HG02588 (cell line): ENCODE results near the gene NHLRC4.

Experiments
- ATAC-seq: cut with Tn5 transposase; IDR thresholded peaks from one replicate; pipeline ENCODE4 v1.9.1; 2021; ENCODE audit warnings: mild to moderate bottlenecking, moderate library complexity; ENCODE audit not compliant: unreplicated experiment

The NHLRC4 gene

GRCh38 chr16:552171-552570, 14.6 kb upstream of the NHLRC4 start:
- ATAC-seq = no peak

- no peak for ATAC-seq
These were observed 13.1 kb upstream of the NHLRC4 start for GRCh38 chr16:553601-554296.

GRCh38 chr16:554297-554621, 12.5 kb upstream of the NHLRC4 start:
- no peak for ATAC-seq

- ATAC-seq = no peak
These were observed 12.0 kb upstream of the NHLRC4 start for GRCh38 chr16:554640-555365.

DNA sequence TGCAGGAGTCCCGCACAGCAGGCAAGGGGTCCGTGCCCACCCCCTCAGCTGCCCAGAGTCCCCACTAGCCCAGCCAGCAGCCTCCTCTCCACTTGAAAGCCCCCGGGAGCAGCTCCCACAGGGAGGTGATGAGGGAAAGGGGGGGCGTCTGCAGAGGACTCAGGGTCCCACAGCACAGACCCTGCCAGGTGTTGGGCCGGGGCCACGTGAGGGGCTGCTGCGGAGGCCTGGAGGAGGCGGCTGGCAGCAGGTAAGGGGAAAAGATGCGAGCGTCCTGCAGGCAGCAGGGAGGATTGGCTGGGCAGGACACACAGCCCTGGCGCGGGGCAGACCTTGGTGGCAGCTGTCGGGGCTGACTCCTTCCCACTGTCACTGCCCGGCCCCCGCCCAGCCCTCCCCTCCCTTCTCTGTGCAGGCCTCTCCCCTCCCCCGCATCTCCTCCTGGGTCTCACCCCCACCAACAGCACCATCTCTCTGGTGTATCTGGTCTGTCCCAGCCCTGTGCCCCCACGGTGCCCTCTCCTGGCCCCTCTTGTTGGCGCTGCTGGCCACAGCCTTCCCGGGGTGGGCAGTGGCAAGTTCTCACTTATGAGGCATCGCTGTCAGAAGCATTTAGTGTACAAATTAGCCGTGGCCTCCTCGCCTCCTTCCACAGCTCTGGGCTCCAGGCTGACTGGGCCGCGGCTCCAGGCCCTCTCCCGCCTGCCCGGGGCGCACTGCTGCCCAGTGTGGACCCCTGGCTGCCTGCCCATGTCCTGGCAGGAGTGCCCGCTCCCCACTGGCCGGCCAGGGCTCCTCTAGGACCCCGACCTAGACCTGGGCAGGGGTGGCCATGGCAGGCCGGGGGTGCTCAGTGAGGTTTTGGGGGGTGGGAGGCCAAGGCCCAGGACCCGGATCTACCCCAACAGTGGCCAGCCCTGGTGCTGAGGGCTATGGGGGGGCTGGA, 11.0 kb upstream of the NHLRC4 start:
- ATAC-seq = no peak

- no peak for ATAC-seq
These were observed 10.2 kb upstream of the NHLRC4 start for GRCh38 chr16:556474-557173.

DNA sequence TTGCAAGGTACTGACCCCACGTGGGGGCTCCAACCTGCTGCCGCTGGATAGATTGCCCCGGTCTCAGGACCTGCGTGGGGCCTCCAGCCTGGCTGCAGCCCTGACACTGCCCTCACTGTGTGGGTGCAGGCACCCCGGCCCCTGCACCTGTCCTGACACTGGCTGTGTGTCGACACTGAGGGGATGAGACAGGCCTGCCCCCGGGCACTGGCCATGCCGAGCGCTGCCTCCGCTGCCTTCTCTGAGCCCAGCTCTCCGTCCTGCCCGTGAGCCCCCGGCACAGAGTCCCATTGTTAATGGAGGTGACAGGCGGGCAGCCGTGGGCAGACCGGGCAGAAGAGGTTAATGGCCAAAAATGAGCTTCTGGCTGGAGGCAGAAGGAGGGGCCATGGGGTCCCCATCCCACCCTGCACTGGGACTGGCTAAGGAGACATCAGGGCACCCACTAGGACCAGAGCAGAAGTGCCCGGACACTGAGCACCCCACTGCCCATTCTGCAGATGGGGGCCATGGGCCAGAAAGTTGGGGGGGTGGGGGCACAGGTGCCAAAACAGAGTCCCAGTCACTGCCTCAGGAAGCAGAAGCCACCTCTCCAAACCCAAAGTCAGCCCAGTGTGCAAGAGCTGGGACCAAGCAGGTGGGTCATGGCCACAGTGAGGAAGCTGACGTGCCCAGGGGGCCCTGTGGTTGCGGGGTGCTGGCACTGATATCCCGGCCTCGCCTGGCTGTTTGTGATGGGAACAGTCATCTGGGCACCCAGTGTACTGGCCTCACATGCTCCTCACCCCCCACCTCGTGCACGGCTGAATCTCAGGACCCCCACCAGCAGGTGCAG, 9.1 kb upstream of the NHLRC4 start:
- ATAC-seq = no peak

GRCh38 chr16:558298-559020, 8.3 kb upstream of the NHLRC4 start:
- no peak for ATAC-seq

DNA sequence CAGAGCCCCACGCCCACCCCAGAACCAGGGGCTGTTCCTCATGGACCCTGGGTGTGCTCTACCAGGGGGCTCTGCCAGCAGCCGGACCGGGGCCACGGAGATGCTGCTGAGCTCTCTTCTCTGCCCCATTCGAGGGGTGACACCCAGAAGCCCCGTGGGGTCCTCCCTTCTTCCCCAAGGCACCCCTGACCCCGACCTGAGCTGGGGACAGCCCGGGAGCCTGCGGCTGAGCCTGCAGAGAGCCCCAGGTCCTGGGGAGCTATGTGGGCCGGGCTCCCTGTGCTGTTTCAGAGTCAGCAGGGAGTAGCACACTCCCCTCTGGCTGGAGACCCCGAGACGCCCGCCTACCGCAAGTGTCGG, 7.8 kb upstream of the NHLRC4 start:
- no peak for ATAC-seq

GRCh38 chr16:559411-560203, 7.2 kb upstream of the NHLRC4 start:
- ATAC-seq = no peak

GRCh38 chr16:560204-560700, 6.6 kb upstream of the NHLRC4 start, which contains the start of gene PRR35:
TSS of gene PRR35 (plus strand) at chr16:560394. CDS start at chr16:563295, 2,901 bp downstream.
- ATAC-seq = no peak

- ATAC-seq = no peak
These were observed 5.9 kb upstream of the NHLRC4 start for GRCh38 chr16:560701-561412.

DNA sequence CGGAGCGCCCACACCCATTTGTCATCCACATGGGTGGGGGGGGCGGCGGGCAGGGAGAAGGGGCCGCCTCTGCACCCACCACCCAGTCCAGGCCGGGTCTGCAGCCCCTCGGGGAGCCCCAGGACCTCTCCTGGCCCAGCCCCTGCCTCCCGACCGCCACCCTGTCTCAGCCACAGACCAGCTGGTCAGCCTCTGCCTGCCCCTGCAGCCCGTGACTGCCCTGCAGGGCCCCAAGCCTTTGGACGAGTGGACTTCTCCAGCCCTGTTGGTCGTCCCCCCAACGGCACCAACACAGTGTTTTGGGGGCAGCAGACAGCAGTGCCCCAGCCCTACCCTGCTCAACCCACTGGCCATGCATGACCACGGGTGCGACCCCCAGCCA, 5.4 kb upstream of the NHLRC4 start:
- ATAC-seq = no peak

GRCh38 chr16:561957-562938, 4.6 kb upstream of the NHLRC4 start:
- no peak for ATAC-seq

DNA sequence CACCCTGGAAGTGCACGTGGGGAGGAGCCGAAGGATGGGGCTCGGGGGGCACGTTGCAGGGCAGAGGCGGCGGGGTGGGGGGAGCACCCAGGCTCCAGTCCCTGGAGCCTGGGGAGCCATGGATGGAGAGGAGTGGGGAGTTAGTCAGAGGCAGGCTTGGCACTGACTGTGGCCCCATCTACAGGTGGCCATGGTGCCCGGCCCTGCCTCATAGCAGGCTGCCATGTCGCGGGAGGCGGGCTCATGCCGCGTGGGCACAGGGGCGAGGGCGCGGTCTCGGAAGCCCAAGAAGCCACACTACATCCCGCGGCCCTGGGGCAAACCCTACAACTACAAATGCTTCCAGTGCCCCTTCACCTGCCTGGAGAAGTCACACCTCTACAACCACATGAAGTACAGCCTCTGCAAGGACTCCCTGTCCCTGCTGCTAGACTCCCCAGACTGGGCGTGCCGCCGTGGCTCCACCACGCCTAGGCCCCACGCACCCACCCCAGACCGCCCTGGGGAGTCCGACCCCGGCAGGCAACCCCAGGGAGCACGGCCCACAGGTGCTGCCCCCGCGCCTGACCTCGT, 3.6 kb upstream of the NHLRC4 start:
- ATAC-seq = no peak

DNA sequence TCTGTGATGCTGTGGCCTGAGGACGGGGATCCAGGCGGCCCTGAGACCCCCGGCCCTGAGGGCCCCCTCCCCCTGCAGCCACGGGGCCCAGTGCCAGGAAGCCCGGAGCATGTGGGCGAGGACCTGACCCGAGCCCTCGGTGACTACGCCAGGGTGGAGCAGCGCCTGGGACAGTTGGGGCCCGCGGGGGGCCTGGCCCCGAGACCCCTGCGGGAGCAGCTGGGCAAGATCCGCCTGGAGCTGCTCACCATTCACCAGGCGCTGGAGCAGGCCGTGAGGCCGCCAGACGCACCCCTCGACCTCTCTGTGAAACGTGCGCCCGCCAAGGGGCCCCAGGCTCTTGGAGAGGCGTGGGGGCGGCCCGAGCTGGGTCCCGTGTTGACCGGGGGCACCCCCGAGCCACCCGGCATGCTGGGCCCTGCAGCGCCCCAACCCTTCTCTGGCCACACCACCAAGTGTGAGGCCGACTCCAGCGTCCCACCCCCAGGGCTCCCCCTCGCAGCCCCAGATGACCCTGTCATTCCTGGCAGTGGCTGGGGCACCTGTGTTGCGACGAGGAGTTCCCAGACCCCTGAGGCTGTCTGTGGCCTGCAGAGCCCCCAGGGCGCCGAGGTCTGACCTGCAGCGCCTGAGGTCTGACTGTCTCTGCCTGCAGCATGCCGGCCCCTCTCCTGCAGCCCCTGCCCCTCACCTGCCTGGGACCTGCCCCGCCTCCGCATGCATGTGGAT, 2.0 kb upstream of the NHLRC4 start:
- no peak for ATAC-seq
